OCI-LY7 (cell line): ENCODE data around the gene SWAP70.

ENCODE experiments used
- EZH2phosphoT487 ChIP-seq: fragments of 200-600 bp; sonication (generic); IDR thresholded peaks from 2 replicates; pipeline ENCODE4 v1.6.1; 2018; ENCODE audit warnings: low read depth, borderline replicate concordance, mild to moderate bottlenecking, mixed run types, antibody characterized with exemption, low read length, moderate library complexity, mixed read lengths
- TF ChIP-seq, protein P1 (sequence below): fragments of 200-600 bp; sonication (generic); conservative IDR thresholded peaks from 2 replicates; pipeline ENCODE4 v1.5.1; 2014; ENCODE audit warnings: mild to moderate bottlenecking, antibody characterized with exemption, low read length, moderate library complexity, mixed read lengths

DNA sequence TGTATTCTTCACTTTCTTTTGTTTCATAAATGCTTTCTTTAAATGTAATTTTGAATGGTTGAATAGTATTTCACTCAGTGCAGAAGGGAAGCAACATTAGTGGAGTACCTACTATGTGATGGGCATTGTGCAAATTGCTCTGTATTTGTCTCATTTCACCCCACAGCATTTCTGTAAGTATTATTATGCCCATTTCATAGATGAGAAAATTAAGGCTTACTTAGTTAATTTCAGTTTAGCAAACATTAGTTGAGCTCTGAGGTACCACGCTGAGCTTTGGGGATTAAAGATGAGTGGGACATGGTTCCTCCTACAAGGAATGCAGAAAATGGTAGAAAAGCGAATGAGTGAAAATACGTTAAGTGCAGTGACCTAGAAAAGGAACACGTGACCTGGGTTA lies 58.1 kb downstream of the SWAP70 start:
- no peak for TF ChIP-seq EZH2phosphoT487
- TF ChIP-seq, protein P1, sequence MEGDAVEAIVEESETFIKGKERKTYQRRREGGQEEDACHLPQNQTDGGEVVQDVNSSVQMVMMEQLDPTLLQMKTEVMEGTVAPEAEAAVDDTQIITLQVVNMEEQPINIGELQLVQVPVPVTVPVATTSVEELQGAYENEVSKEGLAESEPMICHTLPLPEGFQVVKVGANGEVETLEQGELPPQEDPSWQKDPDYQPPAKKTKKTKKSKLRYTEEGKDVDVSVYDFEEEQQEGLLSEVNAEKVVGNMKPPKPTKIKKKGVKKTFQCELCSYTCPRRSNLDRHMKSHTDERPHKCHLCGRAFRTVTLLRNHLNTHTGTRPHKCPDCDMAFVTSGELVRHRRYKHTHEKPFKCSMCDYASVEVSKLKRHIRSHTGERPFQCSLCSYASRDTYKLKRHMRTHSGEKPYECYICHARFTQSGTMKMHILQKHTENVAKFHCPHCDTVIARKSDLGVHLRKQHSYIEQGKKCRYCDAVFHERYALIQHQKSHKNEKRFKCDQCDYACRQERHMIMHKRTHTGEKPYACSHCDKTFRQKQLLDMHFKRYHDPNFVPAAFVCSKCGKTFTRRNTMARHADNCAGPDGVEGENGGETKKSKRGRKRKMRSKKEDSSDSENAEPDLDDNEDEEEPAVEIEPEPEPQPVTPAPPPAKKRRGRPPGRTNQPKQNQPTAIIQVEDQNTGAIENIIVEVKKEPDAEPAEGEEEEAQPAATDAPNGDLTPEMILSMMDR = no peak
